ENCODE measurements around the gene C1QTNF5. TPM values are rescaled to one million over a fixed set of nuclear protein-coding genes. Genes with fewer than 3 reads are reported as not detected.
"Not testable (repeated sequence)": the region's sequence is repeated elsewhere in the genome, so short reads cannot be mapped to it uniquely, and the experiment has no call there.

The C1QTNF5 gene
- total RNA-seq (2014; rRNA removed; shearing (Covaris generic)) = 2.1 TPM in 2 replicates

- Histone ChIP-seq H3K36me3 (replicated peaks; ENCODE audit: control insufficient read depth, insufficient read depth, low read length) (peaks cover 7% of the 10 kb centered on the region), H3K4me3 (ENCODE audit: insufficient read depth, low read depth, low read length) (peak within 1 kb of the TSS; percentile 59), H3K27me3 (ENCODE audit: control insufficient read depth, insufficient read depth, low read length) (peaks cover 38% of the 10 kb centered on the region)
- peak; percentile 90 for DNase-seq
Measured at GRCh38 chr11:119340335-119341221, at the start of gene C1QTNF5. TSS of gene C1QTNF5 (minus strand) at chr11:119340883. CDS start at chr11:119340397, 486 bp downstream.

- Histone ChIP-seq H3K4me3 (ENCODE audit: insufficient read depth, low read depth, low read length) (no peak overlapping the region), H3K36me3 (replicated peaks; ENCODE audit: control insufficient read depth, insufficient read depth, low read length) (no peaks in the 10 kb centered on the region), H3K27me3 (ENCODE audit: control insufficient read depth, insufficient read depth, low read length) (no peaks in the 10 kb centered on the region)
- DNase-seq = peak; percentile 84
Measured at GRCh38 chr11:119389611-119390254, 49.0 kb upstream of the C1QTNF5 start.

GRCh38 chr11:119388103-119388502 is 47.4 kb upstream of the C1QTNF5 start:
- Histone ChIP-seq H3K36me3 (replicated peaks; ENCODE audit: control insufficient read depth, insufficient read depth, low read length) (no peaks in the 10 kb centered on the region), H3K27me3 (ENCODE audit: control insufficient read depth, insufficient read depth, low read length) (no peaks in the 10 kb centered on the region; the same call in 1 of the 2 replicates), H3K4me3 (ENCODE audit: insufficient read depth, low read depth, low read length) (no peak overlapping the region)
- no peak for DNase-seq

GRCh38 chr11:119384332-119384731 is 43.6 kb upstream of the C1QTNF5 start:
- Histone ChIP-seq H3K4me3 (ENCODE audit: insufficient read depth, low read depth, low read length) (no peak overlapping the region), H3K36me3 (replicated peaks; ENCODE audit: control insufficient read depth, insufficient read depth, low read length) (no peaks in the 10 kb centered on the region), H3K27me3 (ENCODE audit: control insufficient read depth, insufficient read depth, low read length) (peaks cover 20% of the 10 kb centered on the region)
- no peak for DNase-seq

GRCh38 chr11:119382513-119382912 is 41.8 kb upstream of the C1QTNF5 start:
- H3K27me3 ChIP-seq (ENCODE audit: control insufficient read depth, insufficient read depth, low read length) = peaks cover 20% of the 10 kb centered on the region
- H3K4me3 ChIP-seq (ENCODE audit: insufficient read depth, low read depth, low read length); H3K36me3 ChIP-seq (replicated peaks; ENCODE audit: control insufficient read depth, insufficient read depth, low read length); DNase-seq: not testable (repeated sequence)

GRCh38 chr11:119382101-119382500 is 41.4 kb upstream of the C1QTNF5 start:
- H3K36me3 ChIP-seq (replicated peaks; ENCODE audit: control insufficient read depth, insufficient read depth, low read length) = no peaks in the 10 kb centered on the region
- DNase-seq = no peak
- H3K27me3 ChIP-seq (ENCODE audit: control insufficient read depth, insufficient read depth, low read length) = peaks cover 20% of the 10 kb centered on the region
- H3K4me3 ChIP-seq (ENCODE audit: insufficient read depth, low read depth, low read length) = peak overlapping the region; percentile 54

- Histone ChIP-seq H3K27me3 (ENCODE audit: control insufficient read depth, insufficient read depth, low read length) (peaks cover 20% of the 10 kb centered on the region), H3K4me3 (ENCODE audit: insufficient read depth, low read depth, low read length) (peak within 1 kb of the TSS; percentile 54), H3K36me3 (replicated peaks; ENCODE audit: control insufficient read depth, insufficient read depth, low read length) (no peaks in the 10 kb centered on the region)
- peak; percentile 94 for DNase-seq
Measured at GRCh38 chr11:119381181-119381988, 40.7 kb upstream of the C1QTNF5 start, which contains the start of gene USP2. TSS of gene USP2 (minus strand) at chr11:119381690. CDS start at chr11:119373480, 8,210 bp downstream.

GRCh38 chr11:119380827-119381180 is 40.1 kb upstream of the C1QTNF5 start:
- H3K27me3 ChIP-seq (ENCODE audit: control insufficient read depth, insufficient read depth, low read length) = peaks cover 20% of the 10 kb centered on the region
- peak; percentile 68 for DNase-seq
- H3K4me3 ChIP-seq (ENCODE audit: insufficient read depth, low read depth, low read length) = peak overlapping the region; percentile 54
- no peaks in the 10 kb centered on the region for H3K36me3 ChIP-seq (replicated peaks; ENCODE audit: control insufficient read depth, insufficient read depth, low read length)

- Histone ChIP-seq H3K36me3 (replicated peaks; ENCODE audit: control insufficient read depth, insufficient read depth, low read length) (no peaks in the 10 kb centered on the region), H3K4me3 (ENCODE audit: insufficient read depth, low read depth, low read length) (peak overlapping the region; percentile 54; the same call in 1 of the 2 replicates), H3K27me3 (ENCODE audit: control insufficient read depth, insufficient read depth, low read length) (peaks cover 20% of the 10 kb centered on the region)
- peak; percentile 22 for DNase-seq
Measured at GRCh38 chr11:119380160-119380826, 39.6 kb upstream of the C1QTNF5 start.

- peak; percentile 47 for DNase-seq
- peaks cover 20% of the 10 kb centered on the region for H3K27me3 ChIP-seq (ENCODE audit: control insufficient read depth, insufficient read depth, low read length)
- H3K36me3 ChIP-seq (replicated peaks; ENCODE audit: control insufficient read depth, insufficient read depth, low read length) = no peaks in the 10 kb centered on the region
- peak overlapping the region; percentile 6; the same call in 1 of the 2 replicates for H3K4me3 ChIP-seq (ENCODE audit: insufficient read depth, low read depth, low read length)
Measured at GRCh38 chr11:119378851-119379465, 38.3 kb upstream of the C1QTNF5 start.

- Histone ChIP-seq H3K4me3 (ENCODE audit: insufficient read depth, low read depth, low read length) (no peak overlapping the region), H3K36me3 (replicated peaks; ENCODE audit: control insufficient read depth, insufficient read depth, low read length) (no peaks in the 10 kb centered on the region), H3K27me3 (ENCODE audit: control insufficient read depth, insufficient read depth, low read length) (peaks cover 20% of the 10 kb centered on the region)
- DNase-seq = peak; percentile 83
Measured at GRCh38 chr11:119377961-119378667, 37.4 kb upstream of the C1QTNF5 start.

- Histone ChIP-seq H3K36me3 (replicated peaks; ENCODE audit: control insufficient read depth, insufficient read depth, low read length) (no peaks in the 10 kb centered on the region), H3K4me3 (ENCODE audit: insufficient read depth, low read depth, low read length) (no peak overlapping the region), H3K27me3 (ENCODE audit: control insufficient read depth, insufficient read depth, low read length) (peaks cover 20% of the 10 kb centered on the region)
- peak; percentile 32 for DNase-seq
Measured at GRCh38 chr11:119377112-119377901, 36.6 kb upstream of the C1QTNF5 start.

Data from H7 (cell line).